GM04503 (cell line): ENCODE results near the gene MRE11.
"Not testable (repeated sequence)": the region's sequence is repeated elsewhere in the genome, so short reads cannot be mapped to it uniquely, and the experiment has no call there.

Source experiments
- DNase-seq: peaks from one replicate; pipeline ENCODE4 v3.0.0-alpha.2; 2012; ENCODE audit warnings: low read depth

The MRE11 gene

GRCh38 chr11:94424011-94424410, 69.6 kb downstream of the MRE11 start:
- no peak for DNase-seq

- DNase-seq, result no peak
Measured at GRCh38 chr11:94423507-94423906, 70.1 kb downstream of the MRE11 start.

- no peak for DNase-seq
Measured at GRCh38 chr11:94418123-94418765, 75.4 kb downstream of the MRE11 start.

DNA sequence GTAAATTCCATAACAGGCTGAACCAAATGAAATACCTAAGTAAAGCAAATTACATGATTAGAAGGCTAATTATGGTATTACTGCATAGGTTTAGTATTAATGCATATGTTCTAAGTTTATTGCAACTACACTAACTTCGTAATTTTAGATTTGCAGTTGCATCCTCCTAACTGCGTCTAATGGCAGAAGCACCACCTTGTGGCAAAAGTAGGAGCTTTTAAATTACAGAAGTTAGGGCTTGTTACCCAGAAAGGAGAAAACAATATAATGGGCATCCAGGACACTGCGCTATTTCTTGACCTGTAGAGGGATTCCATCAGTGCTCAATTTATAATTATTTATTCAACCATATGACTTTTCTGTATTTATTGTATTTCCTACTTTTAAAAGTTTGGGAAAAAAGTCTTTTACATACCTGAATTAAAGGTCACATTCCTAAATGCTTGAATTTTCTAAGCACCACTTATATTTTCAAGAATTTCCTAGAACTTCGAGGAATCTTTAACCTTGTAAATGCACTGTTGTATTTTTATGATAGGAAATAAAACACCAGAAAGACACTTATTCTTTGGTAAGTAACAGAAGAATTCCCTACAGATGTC, 76.2 kb downstream of the MRE11 start:
- no peak for DNase-seq

GRCh38 chr11:94405062-94405833, 88.4 kb downstream of the MRE11 start:
- DNase-seq, result no peak

DNA sequence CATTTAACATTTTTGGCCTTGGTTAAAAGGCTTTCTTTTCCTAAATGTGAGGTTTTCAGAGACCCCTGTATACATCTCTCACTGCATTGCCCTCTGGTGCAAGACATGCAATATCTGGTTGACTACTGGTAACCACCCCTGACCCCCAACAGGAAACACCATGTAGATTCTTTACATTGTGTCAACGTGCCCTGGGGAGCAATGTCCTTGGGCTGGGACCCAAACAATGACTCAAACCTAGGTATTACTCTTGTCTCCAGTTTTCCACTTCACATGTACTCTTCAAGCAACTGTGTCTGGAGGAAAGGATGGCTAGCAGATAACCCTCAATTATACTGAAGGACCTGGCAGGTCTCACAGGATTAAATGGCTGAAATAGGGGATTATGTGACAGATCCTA, 91.3 kb downstream of the MRE11 start:
- DNase-seq, result no peak

DNA sequence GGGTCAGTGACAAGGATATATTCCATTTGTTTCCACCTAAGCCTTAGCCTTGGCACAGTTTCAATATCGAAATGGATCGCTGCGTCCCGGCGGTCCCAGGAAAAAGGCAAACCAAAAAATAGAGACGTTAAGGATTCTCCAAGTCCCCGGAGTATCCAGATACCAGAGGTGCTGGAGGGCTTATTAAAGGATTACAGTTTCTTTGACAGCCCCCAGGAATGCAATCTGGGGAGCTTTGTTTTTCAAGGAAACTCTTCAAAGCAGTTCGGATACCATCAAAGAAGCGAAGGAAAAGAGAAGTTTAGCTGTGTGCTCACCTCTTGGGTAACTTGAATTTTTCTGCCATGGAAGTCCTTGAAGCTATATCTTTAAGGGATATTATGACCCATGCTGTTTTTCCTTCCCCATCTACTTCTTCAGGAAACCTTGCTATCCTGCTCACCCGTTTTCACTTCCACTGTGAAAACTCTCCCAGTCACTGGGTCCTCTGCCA, 91.8 kb downstream of the MRE11 start:
- no peak for DNase-seq

GRCh38 chr11:94400839-94401772, 92.5 kb downstream of the MRE11 start, which contains the start of gene GPR83:
Gene GPR83 (minus strand): TSS chr11:94401419. CDS start chr11:94401247, 172 bp downstream.
- no peak for DNase-seq

- DNase-seq, result no peak
Measured at GRCh38 chr11:94400457-94400838, 93.2 kb downstream of the MRE11 start.

GRCh38 chr11:94400050-94400449, 93.6 kb downstream of the MRE11 start:
- DNase-seq, result no peak

GRCh38 chr11:94398101-94398500, 95.5 kb downstream of the MRE11 start:
- no peak for DNase-seq

- no peak for DNase-seq
Measured at GRCh38 chr11:94396282-94396681, 97.4 kb downstream of the MRE11 start.

GRCh38 chr11:94391937-94392336, 101.7 kb downstream of the MRE11 start:
- not testable (repeated sequence) for DNase-seq

GRCh38 chr11:94379613-94380012, 114.0 kb downstream of the MRE11 start:
- DNase-seq, result no peak

GRCh38 chr11:94376841-94377240, 116.8 kb downstream of the MRE11 start:
- no peak for DNase-seq

- DNase-seq, result not testable (repeated sequence)
Measured at GRCh38 chr11:94370576-94370975, 123.1 kb downstream of the MRE11 start.
